Epithelial cell of esophagus (primary cell): ENCODE data around the gene SPHK1.
A peak's percentile ranks its signal among the peaks of the same experiment; 100 is the strongest.

ENCODE experiments used
- DNase-seq: peaks from one replicate; pipeline ENCODE4 v3.0.0; 2010; ENCODE audit warnings: low read depth
- H3K4me3 ChIP-seq: 2 replicates; pipeline ENCODE4 v1.5.1; 2011; ENCODE audit warnings: mild to moderate bottlenecking, low read length, control low read depth
- CTCF ChIP-seq: IDR thresholded peaks from 2 replicates; pipeline ENCODE4 v1.5.1; 2011; ENCODE audit warnings: low read depth, mild to moderate bottlenecking, low read length, control low read depth, inconsistent platforms; ENCODE audit not compliant: insufficient read depth; ENCODE audit errors: missing control alignments

Gene SPHK1

GRCh38 chr17:76379646-76380376, 4.6 kb upstream of the SPHK1 start:
- no peak overlapping the region for H3K4me3 ChIP-seq
- TF ChIP-seq CTCF: no peak
- peak; percentile 1 for DNase-seq

GRCh38 chr17:76381633-76382350, 2.6 kb upstream of the SPHK1 start:
- no peak for DNase-seq
- H3K4me3 ChIP-seq: no peak overlapping the region
- TF ChIP-seq CTCF: no peak

GRCh38 chr17:76382351-76382802, 2.0 kb upstream of the SPHK1 start:
- H3K4me3 ChIP-seq: peak overlapping the region; percentile 62
- DNase-seq: peak; percentile 74
- no peak for TF ChIP-seq CTCF

GRCh38 chr17:76382803-76383545, 1.4 kb upstream of the SPHK1 start:
- DNase-seq: peak; percentile 87
- no peak for TF ChIP-seq CTCF
- peak overlapping the region; percentile 62 for H3K4me3 ChIP-seq

GRCh38 chr17:76383546-76384221, 725 bp upstream of the SPHK1 start:
- peak overlapping the region; percentile 62 for H3K4me3 ChIP-seq
- DNase-seq: peak; percentile 57
- peak; percentile 39 for TF ChIP-seq CTCF

GRCh38 chr17:76384987-76385891, 830 bp downstream of the SPHK1 start:
- TF ChIP-seq CTCF: no peak
- H3K4me3 ChIP-seq: peak overlapping the region; percentile 62
- DNase-seq: peak; percentile 74
